K562 (cell line): ENCODE data around the gene LCLAT1. TPM values are rescaled to one million over a fixed set of nuclear protein-coding genes. Genes with fewer than 3 reads are reported as not detected.

Experiments used
- ATAC-seq: fragments of 200-7000 bp; cut with Tn5 transposase; 3 replicates; pipeline ENCODE4 v1.9.1; 2020; ENCODE audit warnings: moderate library complexity
- BruUV-seq: library from RNA; stranded (reverse); fragments of 400-500 nt; replicated peaks from 2 replicates; lab custom pipeline; 2021; lab: Mats Ljungman, UMichigan
- CTCF ChIA-PET: fragments of 300-600 bp; formaldehyde crosslinking; extraction: SDS; loops from one replicate; lab custom pipeline; 2021; ENCODE audit warnings: low intra/inter-chr PET ratio; lab: Yijun Ruan, JAX
- POLR2A ChIA-PET: fragments of 300-600, 350-650 bp; sonication (Branson Sonifier 250); formaldehyde crosslinking; extraction: SDS; loops from one replicate; lab custom pipeline; 2021; ENCODE audit warnings: antibody characterized with exemption, inconsistent platforms; lab: Yijun Ruan, JAX
- DNase-seq, 4 experiments: peaks; one replicate each; pipeline versions ENCODE4 v3.0.0 to v3.0.0-alpha.2; 2011 to 2018; ENCODE audit warnings: low spot score in 3 of 4, mixed read lengths in 3 of 4; ENCODE audit errors: extremely low read depth in 1 of 4
- FAIRE-seq: peaks from 2 replicates; lab custom pipeline; 2011; peaks lifted over from hg19 to GRCh38; lab: Jason Lieb, UNC
- H2AFZ ChIP-seq: 2 replicates; pipeline ENCODE4 v1.6.0; 2011; ENCODE audit warnings: low read depth, low read length, control low read depth, inconsistent platforms
- H3K27ac ChIP-seq: fragments of 200-600 bp; 3 replicates; pipeline ENCODE4 v1.8.0; 2011; ENCODE audit warnings: low read depth, mild to moderate bottlenecking, control low read depth, inconsistent platforms, low read length, moderate library complexity, mixed read lengths; ENCODE audit errors: extremely low read depth
- H3K27me3 ChIP-seq, 2 experiments: fragments of 300-600 bp in 1 of 2; 2 replicates in 1 of 2; 3 replicates in 1 of 2; pipeline versions ENCODE4 v1.6.0 to v1.8.0; 2011; ENCODE audit warnings: inconsistent platforms in 2 of 2, low read length in 2 of 2, mild to moderate bottlenecking in 1 of 2, mixed read lengths in 1 of 2, moderate library complexity in 1 of 2; ENCODE audit not compliant: control insufficient read depth in 2 of 2, insufficient read depth in 2 of 2
- H3K36me3 ChIP-seq: fragments of 300-600 bp; 3 replicates; pipeline ENCODE4 v1.8.0; 2011; ENCODE audit warnings: mild to moderate bottlenecking, low read length, inconsistent platforms; ENCODE audit not compliant: control insufficient read depth, insufficient read depth
- H3K4me1 ChIP-seq, 2 experiments: fragments of 200-600 bp in 1 of 2; replicated peaks in 1 of 2; 2 replicates in 1 of 2; 3 replicates in 1 of 2; pipeline versions ENCODE4 v1.5.1 to v1.8.0; 2011; ENCODE audit warnings: inconsistent platforms in 2 of 2, low read length in 2 of 2, mild to moderate bottlenecking in 1 of 2, mixed read lengths in 1 of 2, moderate library complexity in 1 of 2; ENCODE audit not compliant: control insufficient read depth in 2 of 2, insufficient read depth in 2 of 2
- H3K4me2 ChIP-seq: 2 replicates; pipeline ENCODE4 v1.6.1; 2011; ENCODE audit warnings: low read length, control low read depth, inconsistent platforms, mixed read lengths; ENCODE audit not compliant: insufficient read depth
- H3K4me3 ChIP-seq: fragments of 200-600 bp; sonication (generic), shearing (Covaris generic); 2 replicates; pipeline ENCODE4 v1.5.1; 2016; ENCODE audit warnings: control low read depth, inconsistent platforms
- H3K79me2 ChIP-seq: fragments of 200-600 bp; 3 replicates; pipeline ENCODE4 v1.8.0; 2011; ENCODE audit warnings: low read length, inconsistent platforms; ENCODE audit not compliant: control insufficient read depth, insufficient read depth
- H3K9ac ChIP-seq, 2 experiments: 2 replicates each; pipeline versions ENCODE4 v1.6.0 to v1.6.1; 2011; ENCODE audit warnings: low read depth in 2 of 2, low read length in 2 of 2, control low read depth in 1 of 2, inconsistent platforms in 1 of 2, mild to moderate bottlenecking in 1 of 2, mixed read lengths in 1 of 2; ENCODE audit not compliant: insufficient read depth in 1 of 2
- H3K9me1 ChIP-seq: one replicate; pipeline ENCODE4 v1.6.0; 2011; ENCODE audit warnings: inconsistent platforms, mild to moderate bottlenecking, low read length, moderate library complexity; ENCODE audit not compliant: control insufficient read depth, insufficient read depth
- H3K9me3 ChIP-seq: replicated peaks from 2 replicates; pipeline ENCODE4 v1.5.1; 2011; ENCODE audit warnings: low read depth, low read length, inconsistent platforms; ENCODE audit not compliant: control insufficient read depth, insufficient read depth
- H4K20me1 ChIP-seq: replicated peaks from 2 replicates; pipeline ENCODE4 v1.6.1; 2011; ENCODE audit warnings: low read length, inconsistent platforms, mixed read lengths; ENCODE audit not compliant: control insufficient read depth, insufficient read depth
- ASH1L ChIP-seq: fragments of 450-650 bp; IDR thresholded peaks from 2 replicates; pipeline ENCODE4 v1.6.1; 2018; ENCODE audit warnings: borderline replicate concordance, mild to moderate bottlenecking, low read depth; ENCODE audit not compliant: partially characterized antibody
- E2F6 ChIP-seq, 2 experiments: IDR thresholded peaks; 2 replicates each; pipeline ENCODE4 v1.6.1; 2011; ENCODE audit warnings: borderline replicate concordance in 1 of 2, control low read depth in 1 of 2, low read depth in 1 of 2, low read length in 1 of 2, mild to moderate bottlenecking in 1 of 2, mixed read lengths in 1 of 2, moderate library complexity in 1 of 2; ENCODE audit not compliant: insufficient read depth in 1 of 2, insufficient read length in 1 of 2, poor library complexity in 1 of 2, severe bottlenecking in 1 of 2; ENCODE audit errors: extremely low read depth in 1 of 2
- EP300 ChIP-seq: IDR thresholded peaks from 2 replicates; pipeline ENCODE4 v1.6.1; 2012; ENCODE audit warnings: low read length, improper control_type of control experiment
- IFI16 ChIP-seq: fragments of 250-450 bp; sonication (Bioruptor Pico); IDR thresholded peaks from 2 replicates; pipeline ENCODE4 v2.1.2; 2022; ENCODE audit warnings: mild to moderate bottlenecking, inconsistent platforms
- MAX ChIP-seq: sonication (generic); formaldehyde crosslinking; IDR thresholded peaks from 2 replicates; pipeline ENCODE4 v1.9.0; 2022; ENCODE audit warnings: mild to moderate bottlenecking, missing genetic modification reagents
- MEF2D ChIP-seq: conservative IDR thresholded peaks from 2 replicates; pipeline ENCODE4 v1.6.1; 2016; ENCODE audit warnings: low read depth, missing genetic modification characterization, missing compliant biosample characterization
- MLX ChIP-seq, 2 experiments: fragments of 450-650 bp in 1 of 2; sonication (generic) in 1 of 2; formaldehyde crosslinking; conservative IDR thresholded peaks; 2 replicates each; pipeline versions ENCODE4 v1.4.0 to v1.8.1; 2020 to 2022; ENCODE audit warnings: mild to moderate bottlenecking in 1 of 2, missing genetic modification reagents in 1 of 2
- PHB ChIP-seq: fragments of 250-450 bp; sonication (Bioruptor Pico); IDR thresholded peaks from 2 replicates; pipeline ENCODE4 v1.5.0; 2021
- POLR2A ChIP-seq: fragments of 450-650 bp; conservative IDR thresholded peaks from 2 replicates; pipeline ENCODE4 v1.6.1; 2016
- POLR2H ChIP-seq: IDR thresholded peaks from 2 replicates; pipeline ENCODE4 v1.6.1; 2016; ENCODE audit warnings: missing genetic modification characterization, low read depth, mild to moderate bottlenecking, control low read depth, missing compliant biosample characterization, moderate library complexity
- RREB1 ChIP-seq: fragments of 250-450 bp; sonication (Bioruptor Pico); IDR thresholded peaks from 2 replicates; pipeline ENCODE4 v1.4.0; 2020
- ZNF444 ChIP-seq: fragments of 250-450 bp; sonication (Bioruptor Pico); IDR thresholded peaks from 2 replicates; pipeline ENCODE4 v1.4.0; 2020; ENCODE audit warnings: mild to moderate bottlenecking, moderate library complexity
- ZNF644 ChIP-seq: fragments of 200-800 bp; sonication (Bioruptor generic); IDR thresholded peaks from 2 replicates; pipeline ENCODE4 v1.6.1; 2016; ENCODE audit warnings: low read depth, missing genetic modification characterization, missing compliant biosample characterization
- ZNF780A ChIP-seq: fragments of 250-450 bp; sonication (Bioruptor Pico); IDR thresholded peaks from 2 replicates; pipeline ENCODE4 v1.5.0; 2021; ENCODE audit warnings: mild to moderate bottlenecking
- WGBS: fragments of 100-300 bp; shearing (Covaris generic); methylation state at CpG from one replicate; pipeline ENCODE4 v1.1.6; 2016; ENCODE audit warnings: low coverage, mixed read lengths; ENCODE audit not compliant: insufficient coverage; ENCODE audit errors: missing lambda C conversion rate; 5-methylcytosine and 5-hydroxymethylcytosine counted together
- in situ Hi-C: fragments of 300-500 bp; cut with MboI; formaldehyde crosslinking; loops from 4 replicates; pipeline ENCODE4 v1.15.0; 2018; ENCODE audit warnings: inconsistent platforms, mixed read lengths
- intact Hi-C: fragments of 100-400 bp; cut with micrococcal nuclease; formaldehyde crosslinking; loops from 2 replicates; pipeline ENCODE4 v1.14.2; 2022
- polyA plus RNA-seq, 8 experiments: library from polyadenylated mRNA; depleted of rRNA in 4 of 8; stranded (reverse) in 5 of 8; unstranded in 3 of 8; fragments of >200 nt; fragmentation: Nextera tagmentation in 2 of 8; fragmentation: Illumina TruSeq in 1 of 8; extraction: Ambion mirVana in 2 of 8; extraction: Trizol in 1 of 8; gene quantifications; 2 replicates each; pipeline versions ENCODE4 v1.2.1 to v1.2.3, GENCODE V29; 2011 to 2014; ENCODE audit warnings: inconsistent platforms in 1 of 8, missing spikeins in 1 of 8
- total RNA-seq, 7 experiments: library from RNA; depleted of rRNA in 6 of 7; stranded (reverse); fragments of >200 nt in 6 of 7; fragmentation: Illumina TruSeq in 2 of 7; extraction: Trizol in 2 of 7; gene quantifications; 2 replicates each; pipeline versions ENCODE4 v1.2.1 to v1.2.3, GENCODE V29; 2011 to 2021; ENCODE audit warnings: low replicate concordance in 1 of 7

Gene LCLAT1
- total and polyA plus RNA-seq, 9 of the 15 experiments (the other 6 are each of a cell fraction or from before 2014, with no cell fraction given): 8.9 to 63.3 (median 25.4) TPM

GRCh38 chr2:30608643-30609042, 161.6 kb downstream of the LCLAT1 start (continued):
- TF ChIP-seq RREB1: no peak

GRCh38 chr2:30611583-30611982, 164.5 kb downstream of the LCLAT1 start:
- Histone ChIP-seq H3K9me3 (no peaks in the 10 kb centered on the region), H3K9me1 (no peaks in the 10 kb centered on the region), H3K4me3 (no peak overlapping the region), H2AFZ (no peak overlapping the region), H3K9ac (no peak overlapping the region), H3K79me2 (no peaks in the 10 kb centered on the region), H3K27me3 (no peaks in the 10 kb centered on the region), H3K27ac (no peak overlapping the region), H4K20me1 (no peaks in the 10 kb centered on the region), H3K36me3 (peaks cover 4% of the 10 kb centered on the region; the same call in 1 of the 3 replicates), H3K4me2 (no peak overlapping the region), H3K4me1 (no peaks in the 10 kb centered on the region; a peak in 1 of 5 replicates)
- no TSS peak for BruUV-seq
- no peak for ATAC-seq
- intact Hi-C loops (no loop called here), in situ Hi-C loops (no loop called here)
- ChIA-PET CTCF (no interaction called here), POLR2A (no interaction called here)
- 86% methylated on average over 4 of the region's 4 CpGs for WGBS
- no peak for FAIRE-seq
- DNase-seq: no peak
- TF ChIP-seq MAX (CRISPR knock-in tag) (no peak), E2F6 (IDR thresholded peaks at IDR 0.05; ENCODE audit: borderline replicate concordance in 1 of 2, extremely low read depth in 1 of 2, insufficient read depth in 1 of 2, insufficient read length in 1 of 2, low read depth in 1 of 2, low read length in 1 of 2, poor library complexity in 1 of 2, severe bottlenecking in 1 of 2) (no peak), PHB (CRISPR knock-in tag) (no peak), ZNF444 (CRISPR knock-in tag) (no peak), MEF2D (tag) (no peak), POLR2A (no peak), ZNF644 (tag) (no peak), MLX (CRISPR knock-in tag; conservative IDR thresholded peaks at IDR 0.05) (no peak), POLR2H (tag) (no peak), ZNF780A (no peak), EP300 (no peak), ASH1L (no peak), IFI16 (CRISPR knock-in tag) (no peak)
